HG02763 (cell line): ENCODE data around the gene ADM.
A peak's percentile ranks its signal among the peaks of the same experiment; 100 is the strongest.

Source experiments
- ATAC-seq: cut with Tn5 transposase; IDR thresholded peaks from one replicate; pipeline ENCODE4 v1.9.1; 2021; ENCODE audit warnings: mild to moderate bottlenecking, moderate library complexity; ENCODE audit not compliant: unreplicated experiment

ADM gene

GRCh38 chr11:10289765-10290380 is 15.0 kb upstream of the ADM start:
- ATAC-seq, result no peak

GRCh38 chr11:10291801-10292638 is 12.9 kb upstream of the ADM start:
- ATAC-seq, result no peak

DNA sequence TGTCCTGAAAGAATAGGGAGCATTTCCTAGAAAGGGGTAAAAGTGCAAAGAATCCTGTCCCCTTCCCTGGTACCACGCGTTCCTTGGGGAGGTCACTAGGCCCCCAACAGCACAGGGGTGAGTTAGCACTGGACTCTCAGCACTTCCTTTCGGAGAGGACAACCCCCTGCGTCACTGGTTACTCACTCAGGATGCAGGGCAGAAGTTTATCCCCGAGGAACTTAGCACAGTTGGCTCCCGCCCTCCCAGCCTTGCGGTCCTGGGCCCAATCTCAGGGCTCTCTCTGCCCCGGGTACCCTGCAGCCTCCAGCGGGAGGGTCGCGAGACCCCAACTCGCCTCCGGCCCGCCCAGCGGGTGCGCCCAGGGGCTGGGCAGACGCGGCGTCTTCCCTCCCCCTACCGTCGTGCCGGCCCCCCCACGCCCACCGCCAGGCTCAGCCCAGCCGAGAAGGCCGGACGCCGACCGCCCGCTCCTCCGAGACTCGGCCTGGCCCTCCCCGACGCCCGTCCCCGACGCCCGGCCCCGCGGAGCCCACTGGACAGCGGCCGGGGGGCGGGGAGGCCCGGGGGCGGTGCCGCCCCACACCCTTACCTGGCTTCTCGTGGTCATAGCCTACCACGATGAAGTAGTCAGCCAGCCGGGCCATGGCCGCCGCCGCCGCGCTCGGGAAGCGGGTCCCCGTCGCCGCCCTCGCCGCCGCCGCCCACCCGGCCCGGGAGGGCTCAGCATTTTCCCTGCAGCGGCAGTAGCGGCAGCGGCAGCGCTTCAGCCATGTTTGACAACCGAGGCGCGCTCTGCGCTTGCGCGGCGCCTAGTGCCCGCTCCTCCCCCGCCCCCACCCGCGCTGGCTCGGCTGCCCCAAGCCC is 11.2 kb upstream of the ADM start, which contains the start of gene SBF2:
SBF2 (minus strand) TSS at position 797 of the 867 bp plus-strand sequence; CDS start at position 647, 150 bp downstream.
- ATAC-seq, result peak; percentile 36

- ATAC-seq, result no peak
These were observed 10.5 kb upstream of the ADM start for GRCh38 chr11:10294290-10294953.

DNA sequence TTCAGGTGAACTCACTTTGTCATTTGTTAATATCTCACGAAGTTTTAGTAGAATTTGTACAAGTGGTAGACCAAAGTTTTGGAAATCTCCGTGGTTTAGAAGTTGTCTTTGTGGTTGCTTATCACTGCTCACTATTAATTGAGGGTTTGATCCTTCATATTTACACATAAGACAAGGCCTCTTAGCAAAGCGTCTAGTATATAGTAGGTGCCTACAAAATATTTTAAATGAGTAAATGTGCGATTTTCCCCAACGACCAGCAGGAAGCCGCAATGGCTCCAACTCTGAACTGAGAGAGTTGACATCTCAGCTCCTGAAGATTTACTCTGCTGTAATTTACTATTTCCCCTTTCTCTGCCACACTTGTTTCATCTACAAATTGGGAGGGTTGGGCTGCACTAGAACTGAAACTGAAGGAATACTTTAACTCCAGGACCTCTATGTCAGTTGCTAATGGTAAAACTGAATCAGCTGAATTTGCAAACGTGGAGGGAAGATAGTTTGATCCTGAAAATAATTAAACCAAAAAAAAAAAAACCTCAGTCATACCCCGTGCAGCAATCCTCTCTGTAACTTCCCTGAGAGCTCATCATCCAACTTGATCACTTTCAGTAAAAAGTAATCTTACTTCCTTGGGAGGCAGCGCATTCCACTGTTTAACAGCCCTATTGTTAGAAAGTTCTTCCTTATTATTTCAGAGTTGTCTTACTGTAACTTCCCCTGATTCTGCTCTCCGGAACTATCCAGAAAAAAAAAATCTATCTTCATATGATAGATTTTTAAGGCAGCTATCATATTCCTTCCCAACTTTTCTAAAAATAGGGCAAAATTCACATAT is 9.6 kb upstream of the ADM start:
- ATAC-seq, result no peak

- ATAC-seq, result peak; percentile 87
These were observed 6.5 kb upstream of the ADM start for GRCh38 chr11:10298342-10298741.

- ATAC-seq, result no peak
These were observed 3.1 kb upstream of the ADM start for GRCh38 chr11:10301656-10302358.

DNA sequence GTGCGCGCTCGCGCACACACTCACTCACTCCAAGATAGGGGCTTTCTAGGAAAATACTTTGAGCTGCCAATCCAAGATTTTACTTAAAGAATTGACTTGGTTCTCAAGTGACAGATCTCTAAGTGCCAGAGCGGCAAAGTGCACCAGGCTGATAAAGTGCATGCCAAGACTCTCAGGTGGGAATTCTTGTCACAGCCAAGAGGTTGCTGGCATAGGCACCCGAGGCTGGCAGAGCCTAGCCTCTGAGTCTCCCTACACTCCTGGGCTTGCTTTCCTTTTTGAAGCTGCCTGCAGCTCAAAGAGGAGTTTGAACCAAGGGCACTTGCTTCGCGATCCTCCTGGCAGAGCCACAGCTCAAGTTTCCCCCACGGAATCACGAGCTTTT is 2.5 kb upstream of the ADM start:
- no peak for ATAC-seq

DNA sequence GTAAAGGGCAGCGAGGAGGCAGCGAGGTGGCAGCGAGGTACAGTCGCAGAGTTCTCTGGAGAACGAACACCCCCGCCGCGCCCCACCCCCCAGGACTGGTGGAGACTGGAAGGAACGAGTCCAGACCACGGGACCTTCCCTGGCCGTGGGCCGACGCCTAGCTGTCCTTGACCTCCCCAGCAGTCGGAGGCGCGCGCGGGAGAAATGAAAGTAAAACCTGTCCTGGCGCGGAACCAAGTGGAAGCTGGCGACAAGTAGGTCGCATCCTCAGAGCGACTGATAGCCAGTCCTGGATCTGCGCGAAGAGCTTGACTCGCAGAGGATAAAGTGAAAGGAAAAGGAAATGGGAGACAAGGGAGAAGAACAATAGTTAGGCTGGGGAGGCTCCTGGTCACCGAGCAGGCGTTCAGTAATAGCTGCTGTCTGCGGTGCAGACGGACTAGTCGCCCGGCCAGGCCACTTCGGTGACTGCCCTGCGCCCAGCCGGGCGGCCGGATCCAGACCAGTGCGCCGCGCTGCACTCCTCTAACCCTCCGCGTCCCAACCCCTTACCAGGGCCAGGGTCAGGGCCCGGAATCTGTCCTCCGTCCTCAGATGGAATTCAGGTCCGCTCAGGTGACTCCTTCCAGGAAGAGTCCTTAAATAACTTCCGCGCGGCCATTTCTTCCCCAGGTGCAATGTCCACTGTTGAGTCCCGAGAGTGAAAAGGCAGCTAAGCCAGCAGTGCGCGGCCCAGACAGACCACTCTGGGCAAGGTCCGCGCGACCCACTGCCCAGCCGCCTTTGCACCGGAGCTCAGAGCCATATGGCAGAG is 1.9 kb upstream of the ADM start:
- ATAC-seq, result no peak

GRCh38 chr11:10303558-10304363 is 1.1 kb upstream of the ADM start:
- no peak for ATAC-seq

DNA sequence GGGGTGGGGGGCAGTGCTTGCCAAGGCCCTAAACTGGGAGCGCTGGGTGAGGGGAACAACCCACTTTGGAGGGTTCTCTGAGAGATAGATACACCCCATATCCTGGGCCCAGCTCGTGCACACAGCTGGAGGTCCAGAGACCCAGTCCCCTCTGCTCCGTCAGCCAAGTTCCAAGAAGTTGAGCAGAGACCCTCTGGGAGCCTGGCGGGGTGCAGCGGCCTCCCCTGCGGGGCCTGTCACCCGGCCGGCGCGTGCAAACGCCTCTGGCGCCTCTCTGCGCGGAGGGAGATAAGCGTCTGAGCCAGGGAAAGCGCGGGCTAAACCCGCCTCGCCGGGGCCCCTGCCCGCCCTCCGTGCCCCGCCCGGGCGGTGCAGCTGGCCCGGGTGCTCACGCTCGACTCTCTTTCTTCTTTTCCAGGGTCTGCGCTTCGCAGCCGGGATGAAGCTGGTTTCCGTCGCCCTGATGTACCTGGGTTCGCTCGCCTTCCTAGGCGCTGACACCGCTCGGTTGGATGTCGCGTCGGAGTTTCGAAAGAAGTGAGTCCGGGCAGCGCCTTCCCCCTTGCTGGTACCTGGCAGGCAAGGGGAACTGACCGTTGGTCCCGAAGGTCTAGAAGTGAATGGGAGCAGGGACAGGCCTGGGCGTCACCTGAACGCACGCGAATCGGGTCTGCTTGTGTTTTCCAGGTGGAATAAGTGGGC is 540 bp downstream of the ADM start:
- ATAC-seq, result no peak

- ATAC-seq, result no peak
These were observed 1.4 kb downstream of the ADM start for GRCh38 chr11:10305964-10306918.

DNA sequence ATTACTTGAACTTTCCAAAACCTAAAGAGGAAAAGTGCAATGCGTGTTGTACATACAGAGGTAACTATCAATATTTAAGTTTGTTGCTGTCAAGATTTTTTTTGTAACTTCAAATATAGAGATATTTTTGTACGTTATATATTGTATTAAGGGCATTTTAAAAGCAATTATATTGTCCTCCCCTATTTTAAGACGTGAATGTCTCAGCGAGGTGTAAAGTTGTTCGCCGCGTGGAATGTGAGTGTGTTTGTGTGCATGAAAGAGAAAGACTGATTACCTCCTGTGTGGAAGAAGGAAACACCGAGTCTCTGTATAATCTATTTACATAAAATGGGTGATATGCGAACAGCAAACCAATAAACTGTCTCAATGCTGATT is 2.1 kb downstream of the ADM start:
- ATAC-seq, result no peak

GRCh38 chr11:10307400-10308200 is 2.7 kb downstream of the ADM start:
- peak; percentile 56 for ATAC-seq
